GM12878 (cell line): ENCODE results near the gene RNU11. TPM values are rescaled to one million over a fixed set of nuclear protein-coding genes. Genes with fewer than 3 reads are reported as not detected.
"Not testable (repeated sequence)": the region's sequence is repeated elsewhere in the genome, so short reads cannot be mapped to it uniquely, and the experiment has no call there.

Source experiments
- ATAC-seq: fragments of 200-7000 bp; cut with Tn5 transposase; 3 replicates; pipeline ENCODE4 v1.9.1; 2020; ENCODE audit warnings: mild to moderate bottlenecking, moderate library complexity
- BruUV-seq: library from RNA; stranded (reverse); fragments of 400-500 nt; replicated peaks from 2 replicates; lab custom pipeline; 2021; lab: Mats Ljungman, UMichigan
- CTCF ChIA-PET: fragments of 300-600 bp; sonication (Branson Sonifier 250); formaldehyde crosslinking; extraction: SDS; loops from one replicate; lab custom pipeline; 2021; ENCODE audit warnings: inconsistent platforms; lab: Yijun Ruan, JAX
- POLR2A ChIA-PET: fragments of 350-600 bp; formaldehyde crosslinking; extraction: SDS; loops from one replicate; lab custom pipeline; 2021; ENCODE audit warnings: inconsistent platforms; lab: Charles Lee
- RAD21 ChIA-PET: fragments of 300-600 bp; sonication (Branson Sonifier 250); formaldehyde crosslinking; loops from one replicate; lab custom pipeline; 2023; ENCODE audit warnings: antibody characterized with exemption; ENCODE audit not compliant: unreplicated experiment; lab: Charles Lee
- SMC1A ChIA-PET: fragments of 300-600 bp; sonication (Branson Sonifier 250); formaldehyde crosslinking; loops from one replicate; lab custom pipeline; 2023; ENCODE audit not compliant: unreplicated experiment, uncharacterized antibody; lab: Charles Lee
- DNase-seq: peaks from one replicate; pipeline ENCODE4 v3.0.0-alpha.2; 2011; ENCODE audit warnings: low read depth, low spot score
- FAIRE-seq: peaks from 3 replicates; lab custom pipeline; 2011; peaks lifted over from hg19 to GRCh38; lab: Jason Lieb, UNC
- H2AFZ ChIP-seq: 2 replicates; pipeline ENCODE4 v1.6.0; 2011; ENCODE audit warnings: low read depth, low read length, control low read depth; ENCODE audit not compliant: control insufficient read depth
- H3K27ac ChIP-seq: 2 replicates; pipeline ENCODE4 v1.5.1; 2011; ENCODE audit warnings: control low read depth; ENCODE audit not compliant: control insufficient read depth, insufficient read depth
- H3K27me3 ChIP-seq, 2 experiments: replicated peaks in 1 of 2; 2 replicates each; pipeline versions ENCODE4 v1.6.0 to v1.6.1; 2011; ENCODE audit warnings: low read length in 1 of 2; ENCODE audit not compliant: control insufficient read depth in 2 of 2, insufficient read depth in 2 of 2
- H3K36me3 ChIP-seq, 2 experiments: 2 replicates each; pipeline ENCODE4 v1.5.1; 2011; ENCODE audit warnings: low read length in 1 of 2; ENCODE audit not compliant: control insufficient read depth in 2 of 2, insufficient read depth in 2 of 2
- H3K4me1 ChIP-seq: 2 replicates; pipeline ENCODE4 v1.6.1; 2011; ENCODE audit warnings: mild to moderate bottlenecking, low read length, moderate library complexity, mixed read lengths; ENCODE audit not compliant: control insufficient read depth, insufficient read depth
- H3K4me2 ChIP-seq: 2 replicates; pipeline ENCODE4 v1.6.0; 2011; ENCODE audit warnings: control low read depth; ENCODE audit not compliant: control insufficient read depth, insufficient read depth
- H3K4me3 ChIP-seq: fragments of 200-600 bp; sonication (generic); 2 replicates; pipeline ENCODE4 v1.5.1; 2016
- H3K79me2 ChIP-seq: 2 replicates; pipeline ENCODE4 v1.6.0; 2011; ENCODE audit warnings: low read length; ENCODE audit not compliant: control insufficient read depth, insufficient read depth
- H3K9ac ChIP-seq: 2 replicates; pipeline ENCODE4 v1.8.0; 2011; ENCODE audit warnings: low read length, control low read depth, mixed read lengths; ENCODE audit not compliant: control insufficient read depth, insufficient read depth
- H3K9me3 ChIP-seq: replicated peaks from 3 replicates; pipeline ENCODE4 v1.5.1; 2011; ENCODE audit warnings: mild to moderate bottlenecking, low read length; ENCODE audit not compliant: control insufficient read depth, insufficient read depth
- H4K20me1 ChIP-seq: 2 replicates; pipeline ENCODE4 v1.6.0; 2011; ENCODE audit not compliant: control insufficient read depth, insufficient read depth
- ASH2L ChIP-seq: fragments of 300-600, 200-600 bp; sonication (generic); IDR thresholded peaks from 2 replicates; pipeline ENCODE4 v1.6.1; 2017; ENCODE audit warnings: low read depth, mild to moderate bottlenecking, borderline replicate concordance
- ATF7 ChIP-seq: fragments of 450-650 bp; IDR thresholded peaks from 2 replicates; pipeline ENCODE4 v1.6.1; 2016; ENCODE audit warnings: low read depth, mild to moderate bottlenecking
- EP300 ChIP-seq, 2 experiments: fragments of 150-350 bp in 1 of 2; IDR thresholded peaks; 2 replicates each; pipeline ENCODE4 v1.6.1; 2011 to 2012; ENCODE audit warnings: low read depth in 2 of 2, low read length in 2 of 2, borderline replicate concordance in 1 of 2, improper control_type of control experiment in 1 of 2, inconsistent platforms in 1 of 2; ENCODE audit not compliant: control insufficient read depth in 1 of 2
- NFIC ChIP-seq: IDR thresholded peaks from 2 replicates; pipeline ENCODE4 v1.6.1; 2012; ENCODE audit warnings: low read depth, mild to moderate bottlenecking, inconsistent platforms, low read length, moderate library complexity
- RCOR1 ChIP-seq: conservative IDR thresholded peaks from 2 replicates; pipeline ENCODE4 v1.6.1; 2012; ENCODE audit warnings: low read depth, low read length, improper control_type of control experiment
- RUNX3 ChIP-seq: IDR thresholded peaks from 2 replicates; pipeline ENCODE4 v1.6.1; 2012; ENCODE audit warnings: low read length, inconsistent platforms
- SMAD5 ChIP-seq: IDR thresholded peaks from 2 replicates; pipeline ENCODE4 v1.6.1; 2016; ENCODE audit warnings: antibody characterized with exemption, low read depth
- TCF12 ChIP-seq: IDR thresholded peaks from 2 replicates; pipeline ENCODE4 v1.6.1; 2011; ENCODE audit warnings: low read depth, mild to moderate bottlenecking, low read length
- YY1 ChIP-seq: IDR thresholded peaks from 2 replicates; pipeline ENCODE4 v1.6.1; 2011; ENCODE audit warnings: low read depth, mild to moderate bottlenecking, low read length
- WGBS: methylation state at CpG from one replicate; pipeline ENCODE4 v1.1.6; 2016; ENCODE audit warnings: low lambda C conversion rate; ENCODE audit not compliant: insufficient replicate concordance, insufficient coverage; ENCODE audit errors: missing lambda C conversion rate; 5-methylcytosine and 5-hydroxymethylcytosine counted together
- in situ Hi-C: fragments of 300-500 bp; cut with MboI; formaldehyde crosslinking; loops from 9 replicates; pipeline ENCODE4 v1.14.3; 2018; ENCODE audit warnings: mixed read lengths
- intact Hi-C: fragments of 100-400 bp; cut with micrococcal nuclease; formaldehyde crosslinking; loops from one replicate; pipeline ENCODE4 v1.14.2; 2022; ENCODE audit not compliant: unreplicated experiment
- polyA plus RNA-seq, 11 experiments: library from polyadenylated mRNA; depleted of rRNA in 4 of 11; unstranded in 6 of 11; stranded (reverse) in 5 of 11; fragments of >200 nt; fragmentation: Nextera tagmentation in 4 of 11; fragmentation: Illumina TruSeq in 1 of 11; extraction: Ambion mirVana in 4 of 11; extraction: Trizol in 1 of 11; gene quantifications; 1 replicate in 1 of 11; 2 replicates in 10 of 11; pipeline versions ENCODE4 v1.2.1 to v1.2.3, GENCODE V29; 2011 to 2016; ENCODE audit warnings: inconsistent platforms in 2 of 11, missing spikeins in 2 of 11, low read depth in 1 of 11
- total RNA-seq, 4 experiments: library from RNA; depleted of rRNA in 3 of 4; stranded (reverse); fragments of >200 nt in 3 of 4; fragmentation: Illumina TruSeq in 1 of 4; extraction: Trizol in 1 of 4; gene quantifications; 2 replicates each; pipeline versions ENCODE4 v1.2.1 to v1.2.3, GENCODE V29; 2013 to 2021
- TF ChIP-seq, protein P1 (sequence below): fragments of 450-650 bp; formaldehyde crosslinking; IDR thresholded peaks from 2 replicates; pipeline ENCODE4 v1.4.0; 2020; ENCODE audit warnings: mild to moderate bottlenecking, moderate library complexity

Gene RNU11
- total and polyA plus RNA-seq, 10 of the 15 experiments (the other 5 are each of a cell fraction or from before 2014, with no cell fraction given), result under 0.01 TPM; not detected in 9

DNA sequence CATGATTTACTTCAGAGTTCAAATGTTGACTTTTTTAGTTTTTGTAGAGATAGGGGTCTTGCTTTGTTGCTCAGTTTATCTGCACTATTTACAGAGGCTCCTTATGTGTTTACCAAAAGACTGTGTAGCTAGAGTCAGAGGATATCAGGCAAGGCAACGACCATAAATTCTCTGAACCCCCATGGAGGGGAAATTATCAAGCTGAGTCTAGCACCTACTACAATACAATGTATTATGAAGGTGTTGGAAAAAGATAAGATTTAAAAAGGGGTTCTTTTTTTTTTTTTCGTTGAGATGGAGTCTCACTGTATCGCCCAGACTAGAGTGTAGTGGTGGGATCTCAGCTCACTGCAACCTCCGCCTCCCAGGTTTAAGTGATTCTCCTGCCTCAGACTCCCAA is 36.5 kb downstream of the RNU11 start:
- Histone ChIP-seq H3K27ac (no peak overlapping the region), H3K9me3 (no peaks in the 10 kb centered on the region), H3K27me3 (no peaks in the 10 kb centered on the region), H3K9ac (no peak overlapping the region), H3K36me3 (peaks cover 0 to 11% of the 10 kb centered on the region in 2 experiments; a peak in 2 of 4 replicates), H2AFZ (no peak overlapping the region), H3K4me2 (no peak overlapping the region), H4K20me1 (no peaks in the 10 kb centered on the region), H3K79me2 (no peaks in the 10 kb centered on the region), H3K4me1 (no peaks in the 10 kb centered on the region), H3K4me3 (no peak overlapping the region)
- intact Hi-C loops (no loop called here), in situ Hi-C loops (no loop called here)
- SMC1A ChIA-PET, result no interaction called here
- TF ChIP-seq ASH2L (no peak), TCF12 (no peak), YY1 (no peak), RUNX3 (no peak), NFIC (no peak), ATF7 (no peak), SMAD5 (no peak), EP300 (IDR thresholded peaks at IDR 0.05; ENCODE audit: borderline replicate concordance in 1 of 2, control insufficient read depth in 1 of 2, low read depth in 2 of 2, low read length in 2 of 2) (no peak), RCOR1 (no peak)
- TF ChIP-seq, protein P1, sequence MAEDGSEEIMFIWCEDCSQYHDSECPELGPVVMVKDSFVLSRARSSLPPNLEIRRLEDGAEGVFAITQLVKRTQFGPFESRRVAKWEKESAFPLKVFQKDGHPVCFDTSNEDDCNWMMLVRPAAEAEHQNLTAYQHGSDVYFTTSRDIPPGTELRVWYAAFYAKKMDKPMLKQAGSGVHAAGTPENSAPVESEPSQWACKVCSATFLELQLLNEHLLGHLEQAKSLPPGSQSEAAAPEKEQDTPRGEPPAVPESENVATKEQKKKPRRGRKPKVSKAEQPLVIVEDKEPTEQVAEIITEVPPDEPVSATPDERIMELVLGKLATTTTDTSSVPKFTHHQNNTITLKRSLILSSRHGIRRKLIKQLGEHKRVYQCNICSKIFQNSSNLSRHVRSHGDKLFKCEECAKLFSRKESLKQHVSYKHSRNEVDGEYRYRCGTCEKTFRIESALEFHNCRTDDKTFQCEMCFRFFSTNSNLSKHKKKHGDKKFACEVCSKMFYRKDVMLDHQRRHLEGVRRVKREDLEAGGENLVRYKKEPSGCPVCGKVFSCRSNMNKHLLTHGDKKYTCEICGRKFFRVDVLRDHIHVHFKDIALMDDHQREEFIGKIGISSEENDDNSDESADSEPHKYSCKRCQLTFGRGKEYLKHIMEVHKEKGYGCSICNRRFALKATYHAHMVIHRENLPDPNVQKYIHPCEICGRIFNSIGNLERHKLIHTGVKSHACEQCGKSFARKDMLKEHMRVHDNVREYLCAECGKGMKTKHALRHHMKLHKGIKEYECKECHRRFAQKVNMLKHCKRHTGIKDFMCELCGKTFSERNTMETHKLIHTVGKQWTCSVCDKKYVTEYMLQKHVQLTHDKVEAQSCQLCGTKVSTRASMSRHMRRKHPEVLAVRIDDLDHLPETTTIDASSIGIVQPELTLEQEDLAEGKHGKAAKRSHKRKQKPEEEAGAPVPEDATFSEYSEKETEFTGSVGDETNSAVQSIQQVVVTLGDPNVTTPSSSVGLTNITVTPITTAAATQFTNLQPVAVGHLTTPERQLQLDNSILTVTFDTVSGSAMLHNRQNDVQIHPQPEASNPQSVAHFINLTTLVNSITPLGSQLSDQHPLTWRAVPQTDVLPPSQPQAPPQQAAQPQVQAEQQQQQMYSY (CRISPR knock-in tag), result no peak
- BruUV-seq, result no TSS peak
- 73% methylated on average over 4 of the region's 4 CpGs for WGBS
- CTCF ChIA-PET, result interaction anchor here (0.6 kb wide), 2 partner anchors 192 to 304 kb away, joined by 3 read pairs; no protein-coding TSS in a partner anchor
- RAD21 ChIA-PET, result no interaction called here
- ATAC-seq (no peak), FAIRE-seq (no peak), DNase-seq (no peak)
- POLR2A ChIA-PET, result interaction anchor here (0.6 to 1.1 kb wide), 2 partner anchors 17 to 97 kb away, joined by 3 read pairs; no protein-coding TSS in a partner anchor

DNA sequence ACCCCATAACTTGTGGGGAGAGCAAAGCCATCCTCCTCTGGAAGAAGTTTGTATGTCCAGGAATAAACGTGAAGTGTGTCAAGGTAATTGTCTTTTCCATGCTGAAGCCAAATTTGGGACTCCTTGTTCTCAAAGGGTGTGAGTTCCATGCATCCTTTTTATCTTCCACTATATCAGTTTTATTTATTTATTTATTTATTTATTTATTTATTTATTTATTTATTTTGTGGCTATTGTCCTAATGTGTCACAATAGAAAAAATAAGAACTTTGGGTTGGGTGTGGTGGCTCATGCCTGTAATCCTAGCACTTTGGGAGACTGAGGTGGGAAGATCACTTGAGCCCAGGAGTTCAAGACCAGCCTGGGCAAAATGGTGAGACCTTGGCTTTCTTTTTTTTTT is 43.2 kb downstream of the RNU11 start:
- H3K4me3 ChIP-seq, CTCF ChIA-PET, H2AFZ ChIP-seq, DNase-seq, H3K9ac ChIP-seq, SMC1A ChIA-PET, H3K4me2 ChIP-seq, BruUV-seq, FAIRE-seq, H3K9me3 ChIP-seq, H4K20me1 ChIP-seq, H3K27ac ChIP-seq, in situ Hi-C loops, RAD21 ChIA-PET, intact Hi-C loops, H3K79me2 ChIP-seq, ATAC-seq, H3K27me3 ChIP-seq, H3K4me1 ChIP-seq: not testable (repeated sequence)
- 100% methylated on average over 1 of the region's 1 CpG for WGBS
- POLR2A ChIA-PET, result interaction anchor here (0.6 kb wide), 1 partner anchor 45 kb away, joined by 4 read pairs; the partner anchor contains the start of gene YTHDF2
- peaks cover 2 to 12% of the 10 kb centered on the region in 2 experiments; a peak in 3 of 4 replicates for H3K36me3 ChIP-seq
